Hematopoietic multipotent progenitor cell treated with erythropoietin and hydrocortisone succinate and interleukin-3 and kit ligand, for 17 days (in vitro differentiated cells): ENCODE results near the gene HS3ST5.

Experiments used
- DNase-seq: peaks from one replicate; pipeline ENCODE4 v3.0.0-alpha.2; 2015; ENCODE audit warnings: low spot score

Gene HS3ST5

GRCh38 chr6:114194362-114195026 is 148.3 kb downstream of the HS3ST5 start:
- DNase-seq = peak; percentile 32

- no peak for DNase-seq
These were observed 155.3 kb downstream of the HS3ST5 start for GRCh38 chr6:114187563-114187962.

- no peak for DNase-seq
These were observed 161.2 kb downstream of the HS3ST5 start for GRCh38 chr6:114181664-114182063.

- no peak for DNase-seq
These were observed 163.4 kb downstream of the HS3ST5 start for GRCh38 chr6:114179411-114179810.

- no peak for DNase-seq
These were observed 166.1 kb downstream of the HS3ST5 start for GRCh38 chr6:114176726-114177125.

- no peak for DNase-seq
These were observed 170.1 kb downstream of the HS3ST5 start for GRCh38 chr6:114172576-114173260.

- DNase-seq = no peak
These were observed 171.3 kb downstream of the HS3ST5 start for GRCh38 chr6:114171473-114171872.

- no peak for DNase-seq
These were observed 171.8 kb downstream of the HS3ST5 start for GRCh38 chr6:114170958-114171387.

GRCh38 chr6:114170372-114170771 is 172.5 kb downstream of the HS3ST5 start:
- no peak for DNase-seq

- DNase-seq = no peak
These were observed 173.1 kb downstream of the HS3ST5 start for GRCh38 chr6:114169763-114170162.

GRCh38 chr6:114167583-114168576 is 174.9 kb downstream of the HS3ST5 start:
- DNase-seq = no peak

- no peak for DNase-seq
These were observed 178.6 kb downstream of the HS3ST5 start for GRCh38 chr6:114164207-114164606.

- DNase-seq = no peak
These were observed 180.0 kb downstream of the HS3ST5 start for GRCh38 chr6:114162691-114163347.

- DNase-seq = no peak
These were observed 181.9 kb downstream of the HS3ST5 start for GRCh38 chr6:114160881-114161280.

GRCh38 chr6:114159727-114160126 is 183.1 kb downstream of the HS3ST5 start:
- no peak for DNase-seq

GRCh38 chr6:114158838-114159694 is 183.8 kb downstream of the HS3ST5 start:
- DNase-seq = no peak

GRCh38 chr6:114158411-114158810 is 184.4 kb downstream of the HS3ST5 start:
- DNase-seq = no peak

GRCh38 chr6:114157848-114158247 is 185.0 kb downstream of the HS3ST5 start:
- DNase-seq = no peak

- no peak for DNase-seq
These were observed 187.1 kb downstream of the HS3ST5 start for GRCh38 chr6:114155763-114156162.

- DNase-seq = no peak
These were observed 188.0 kb downstream of the HS3ST5 start for GRCh38 chr6:114154812-114155211.

- DNase-seq = no peak
These were observed 189.4 kb downstream of the HS3ST5 start for GRCh38 chr6:114153448-114153847.
